Measurements from ENCODE around the gene WDHD1. TPM values are rescaled to one million over a fixed set of nuclear protein-coding genes. Genes with fewer than 3 reads are reported as not detected.

Gene WDHD1
- polyA plus RNA-seq, 3 donors: 0.19 to 0.37 (median 0.30) TPM

GRCh38 chr14:54935958-54936357, 90.9 kb downstream of the WDHD1 start:
- no peaks in the 10 kb centered on the region for H3K9me3 Mint-ChIP-seq
- WGBS (ENCODE audit: insufficient coverage): 92% methylated on average over 5 of the region's 5 CpGs
- Histone ChIP-seq H3K36me3 (replicated peaks in 1 of 2; ENCODE audit: control insufficient read depth in 1 of 2, insufficient read depth in 2 of 2, low read length in 2 of 2) (peaks cover 0 to 2% of the 10 kb centered on the region in 2 donors), H3K79me2 (ENCODE audit: insufficient read depth, low read length) (no peaks in the 10 kb centered on the region), H3K27me3 (ENCODE audit: control insufficient read depth in 2 of 2, insufficient read depth in 2 of 2, low read length in 2 of 2) (no peaks in the 10 kb centered on the region), H3K4me1 (ENCODE audit: control insufficient read depth in 1 of 2, insufficient read depth in 2 of 2, low read length in 2 of 2) (peaks cover 0 to 1% of the 10 kb centered on the region in 2 donors), H3K9ac (ENCODE audit: insufficient read depth, low read length, poor library complexity, severe bottlenecking) (no peak overlapping the region), H3K9me3 (replicated peaks in 1 of 2; ENCODE audit: control insufficient read depth in 1 of 2, insufficient read depth in 1 of 2, low read length in 2 of 2) (no peaks in the 10 kb centered on the region), H3K27ac (ENCODE audit: low read depth in 1 of 2, low read length in 2 of 2) (no peak overlapping the region), H3K4me3 (replicated peaks in 1 of 3; ENCODE audit: low read depth in 2 of 3, low read length in 3 of 3) (no peak overlapping the region), H4K20me1 (ENCODE audit: insufficient read depth, low read length) (no peaks in the 10 kb centered on the region), H3K4me2 (replicated peaks; ENCODE audit: extremely low read depth, low read length, poor library complexity, severe bottlenecking) (no peak overlapping the region), H2AFZ (ENCODE audit: insufficient read depth, low read depth, low read length, poor library complexity, severe bottlenecking) (no peak overlapping the region)
- no peak overlapping the region for H3K4me3 Mint-ChIP-seq
- H3K27me3 Mint-ChIP-seq (ENCODE audit: low read depth in 3 of 3): no peaks in the 10 kb centered on the region
- no peak for TF ChIP-seq CTCF (IDR thresholded peaks at IDR 0.05)
- H3K36me3 Mint-ChIP-seq: peaks cover 0 to 4% of the 10 kb centered on the region in 2 donors
- no peak overlapping the region for H3K27ac Mint-ChIP-seq
- intact Hi-C loops (cut with micrococcal nuclease): no loop called here
- peaks cover 5% of the 10 kb centered on the region for H3K4me1 Mint-ChIP-seq
- DNase-seq: no peak

- no peak overlapping the region for H3K27ac Mint-ChIP-seq
- peaks cover 0 to under 1% of the 10 kb centered on the region in 2 donors for H3K36me3 ChIP-seq (replicated peaks in 1 of 2; ENCODE audit: control insufficient read depth in 1 of 2, insufficient read depth in 2 of 2, low read length in 2 of 2)
- no peak overlapping the region for H3K27ac ChIP-seq (ENCODE audit: low read depth in 1 of 2, low read length in 2 of 2)
- peaks cover 5% of the 10 kb centered on the region for H3K4me1 Mint-ChIP-seq
- peaks cover 0 to 2% of the 10 kb centered on the region in 2 donors for H3K36me3 Mint-ChIP-seq
- no peaks in the 10 kb centered on the region for H4K20me1 ChIP-seq (ENCODE audit: insufficient read depth, low read length)
- no peaks in the 10 kb centered on the region for H3K27me3 Mint-ChIP-seq (ENCODE audit: low read depth in 3 of 3)
- intact Hi-C loops (cut with micrococcal nuclease): no loop called here
- no peaks in the 10 kb centered on the region for H3K4me1 ChIP-seq (ENCODE audit: control insufficient read depth in 1 of 2, insufficient read depth in 2 of 2, low read length in 2 of 2)
- no peak overlapping the region for H3K4me3 Mint-ChIP-seq
- no peak for DNase-seq
- WGBS (ENCODE audit: insufficient coverage): 0% methylated on average over 1 of the region's 2 CpGs
- no peak overlapping the region for H3K9ac ChIP-seq (ENCODE audit: insufficient read depth, low read length, poor library complexity, severe bottlenecking)
- no peaks in the 10 kb centered on the region for H3K27me3 ChIP-seq (ENCODE audit: control insufficient read depth in 2 of 2, insufficient read depth in 2 of 2, low read length in 2 of 2)
- no peaks in the 10 kb centered on the region for H3K9me3 Mint-ChIP-seq
- no peak for TF ChIP-seq CTCF (IDR thresholded peaks at IDR 0.05)
- H3K79me2 ChIP-seq (ENCODE audit: insufficient read depth, low read length): no peaks in the 10 kb centered on the region
- H3K9me3 ChIP-seq (replicated peaks in 1 of 2; ENCODE audit: control insufficient read depth in 1 of 2, insufficient read depth in 1 of 2, low read length in 2 of 2): no peaks in the 10 kb centered on the region
- H3K4me3 ChIP-seq (replicated peaks in 1 of 3; ENCODE audit: low read depth in 2 of 3, low read length in 3 of 3): no peak overlapping the region
- H2AFZ ChIP-seq (ENCODE audit: insufficient read depth, low read depth, low read length, poor library complexity, severe bottlenecking): no peak overlapping the region
- no peak overlapping the region for H3K4me2 ChIP-seq (replicated peaks; ENCODE audit: extremely low read depth, low read length, poor library complexity, severe bottlenecking)
Observed at GRCh38 chr14:54935100-54935499, 91.8 kb downstream of the WDHD1 start.
